ENCODE data around the gene PTGFRN.
"Not testable (repeated sequence)": the region's sequence is repeated elsewhere in the genome, so short reads cannot be mapped to it uniquely, and the experiment has no call there.

The PTGFRN gene

DNA sequence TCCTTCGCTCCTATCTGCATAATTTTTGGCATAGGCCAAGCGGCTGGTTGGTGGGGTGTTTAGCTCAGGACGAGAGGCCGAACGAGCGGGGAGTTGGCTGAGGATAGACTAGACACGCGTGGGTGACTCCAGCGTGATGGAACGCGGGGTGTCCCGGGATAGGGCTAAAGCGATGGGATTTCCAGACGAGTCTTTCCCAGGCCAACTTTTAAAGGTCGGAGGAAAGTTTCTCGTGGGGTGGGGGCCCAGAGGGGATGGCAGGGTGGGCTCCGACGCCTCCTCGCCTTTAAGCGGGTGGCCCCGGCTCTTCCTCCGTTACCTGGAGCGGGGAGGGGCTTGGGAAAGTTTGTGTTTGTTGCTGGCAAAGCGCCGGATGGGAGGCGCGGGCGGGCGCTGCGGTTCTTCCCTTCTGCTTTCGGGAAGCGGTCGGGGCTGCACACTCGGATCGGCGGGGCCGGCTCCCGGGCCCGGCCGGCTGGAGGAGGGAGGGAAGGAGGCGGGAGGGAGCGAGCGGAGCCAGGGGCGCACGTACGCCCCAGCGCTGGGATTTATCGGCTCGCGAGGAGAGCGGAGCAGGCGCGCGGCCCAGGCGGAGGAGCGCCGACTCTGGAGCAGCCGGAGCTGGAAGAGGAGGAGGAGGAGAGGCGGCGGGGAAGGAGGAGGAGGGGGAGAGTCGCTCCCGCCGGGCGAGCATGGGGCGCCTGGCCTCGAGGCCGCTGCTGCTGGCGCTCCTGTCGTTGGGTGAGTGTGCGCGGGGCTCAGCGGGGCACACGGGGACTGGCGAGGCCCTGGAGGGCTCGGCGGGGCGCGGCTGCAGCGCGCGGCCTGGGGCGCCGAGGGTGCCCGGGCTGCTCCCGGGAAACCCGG is at the start of gene PTGFRN:
Gene PTGFRN, plus strand, starts transcription at position 405 of the 867 bp plus-strand sequence. Its CDS starts 288 bp downstream, at position 693.
- no peaks in the 10 kb centered on the region for H3K36me3 Mint-ChIP-seq
- H3K27me3 Mint-ChIP-seq: peaks cover 1% of the 10 kb centered on the region
- H3K27ac Mint-ChIP-seq: peak within 1 kb of the TSS; percentile 83
- H3K4me3 Mint-ChIP-seq: peak within 1 kb of the TSS; percentile 87
- H3K4me1 Mint-ChIP-seq: peaks cover 7% of the 10 kb centered on the region
- no peaks in the 10 kb centered on the region for H3K9me3 Mint-ChIP-seq

DNA sequence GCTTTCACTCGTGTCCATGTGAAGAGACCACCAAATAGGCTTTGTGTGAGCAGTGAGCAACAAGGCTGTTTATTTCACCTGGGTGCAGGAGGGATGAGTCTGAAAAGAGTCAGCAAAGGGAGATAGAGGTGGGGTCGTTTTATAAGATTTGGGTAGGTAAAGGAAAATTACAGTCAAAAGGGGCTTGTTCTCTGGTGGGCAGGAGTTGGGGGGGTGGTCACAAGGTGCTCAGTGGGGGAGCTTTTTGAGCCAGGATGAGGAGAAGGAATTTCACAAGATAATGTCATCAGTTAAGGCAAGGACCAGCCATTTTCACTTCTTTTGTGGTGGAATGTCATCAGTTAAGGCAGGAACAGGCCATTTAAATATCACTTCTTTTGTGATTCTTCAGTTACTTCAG is 49.5 kb upstream of the PTGFRN start:
- not testable (repeated sequence) for H3K36me3 Mint-ChIP-seq, H3K9me3 Mint-ChIP-seq, H3K4me1 Mint-ChIP-seq, H3K4me3 Mint-ChIP-seq, H3K27ac Mint-ChIP-seq, H3K27me3 Mint-ChIP-seq

DNA sequence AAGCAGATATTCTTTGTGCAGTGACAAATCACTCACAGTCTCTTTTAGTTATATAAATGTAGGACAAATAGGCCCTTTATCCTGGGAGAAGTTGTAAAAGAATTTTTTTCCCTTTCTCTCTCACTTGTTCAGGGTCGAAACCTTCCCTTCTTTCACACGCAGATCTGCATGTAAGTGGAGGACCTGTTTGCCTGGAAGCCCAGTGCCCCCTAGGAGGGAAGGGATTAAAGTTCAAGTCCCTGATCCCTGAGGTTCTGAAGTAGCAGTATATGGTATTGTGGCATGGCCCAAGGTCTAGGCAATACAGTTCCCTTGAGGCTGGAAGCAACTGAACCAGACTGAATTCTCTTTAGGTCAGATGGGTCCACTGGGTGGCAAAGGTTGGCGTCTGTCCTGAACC is 48.6 kb upstream of the PTGFRN start:
- Mint-ChIP-seq H3K9me3 (no peaks in the 10 kb centered on the region), H3K36me3 (no peaks in the 10 kb centered on the region), H3K4me1 (peaks cover 3% of the 10 kb centered on the region), H3K27me3 (no peaks in the 10 kb centered on the region), H3K4me3 (no peak overlapping the region), H3K27ac (no peak overlapping the region)

DNA sequence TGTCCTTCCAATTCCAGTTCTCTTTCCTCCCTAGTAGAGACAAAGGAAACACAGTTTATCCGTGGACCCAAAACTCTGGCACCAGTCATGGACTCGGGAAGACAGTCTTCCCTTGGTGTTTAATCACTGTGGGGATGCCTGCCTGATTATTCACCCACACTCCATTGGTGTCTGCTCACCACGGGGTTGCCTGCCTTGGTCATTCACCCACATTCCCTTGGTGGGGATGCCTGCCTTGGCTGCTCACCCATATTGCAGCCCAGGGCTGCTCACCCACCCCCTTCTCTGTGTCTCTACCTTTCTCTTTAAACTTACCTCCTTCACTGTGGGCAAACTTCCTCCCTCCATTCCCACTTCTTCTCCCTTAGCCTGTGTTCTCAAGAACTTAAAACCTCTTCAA is 46.7 kb upstream of the PTGFRN start:
- H3K27ac Mint-ChIP-seq, H3K4me1 Mint-ChIP-seq, H3K36me3 Mint-ChIP-seq, H3K9me3 Mint-ChIP-seq, H3K4me3 Mint-ChIP-seq, H3K27me3 Mint-ChIP-seq: not testable (repeated sequence)

DNA sequence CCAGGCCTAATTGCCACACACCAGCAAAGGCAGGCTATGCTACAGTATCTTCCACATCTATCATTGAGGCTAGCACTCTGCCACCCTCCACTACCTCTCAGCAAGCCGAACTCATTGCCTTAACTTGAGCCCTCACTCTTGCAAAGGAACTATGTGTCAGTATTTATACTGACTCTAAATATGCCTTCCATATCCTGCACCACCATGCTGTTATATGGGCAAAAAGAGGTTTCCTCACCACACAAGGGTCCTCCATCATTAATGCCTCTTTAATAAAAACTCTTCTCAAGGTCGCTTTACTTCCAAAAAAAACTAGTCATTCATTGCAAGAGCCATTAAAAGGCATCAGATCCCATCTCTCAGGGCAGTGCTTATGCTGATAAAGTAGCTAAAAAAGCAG is 43.2 kb upstream of the PTGFRN start:
- H3K36me3 Mint-ChIP-seq, H3K27me3 Mint-ChIP-seq, H3K9me3 Mint-ChIP-seq, H3K27ac Mint-ChIP-seq, H3K4me3 Mint-ChIP-seq, H3K4me1 Mint-ChIP-seq: not testable (repeated sequence)

DNA sequence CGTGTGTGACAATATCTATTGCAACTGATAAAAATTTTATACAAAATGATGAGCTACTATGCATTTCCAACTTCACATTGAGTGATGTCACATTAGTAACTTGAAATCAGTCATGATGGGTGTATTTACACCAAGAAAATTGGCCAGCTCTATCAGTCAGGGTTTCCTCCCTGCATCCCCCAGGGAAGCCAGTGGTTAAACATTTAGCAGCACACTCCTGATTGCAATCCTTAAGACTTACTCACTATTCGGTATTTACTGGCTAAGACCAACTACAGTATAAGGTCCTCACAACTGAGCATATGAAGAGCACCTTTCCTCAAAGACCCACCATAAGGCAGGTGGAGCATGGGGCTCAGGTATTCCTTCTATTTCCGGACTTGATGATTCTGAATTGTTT is 41.3 kb upstream of the PTGFRN start:
- H3K9me3 Mint-ChIP-seq: no peaks in the 10 kb centered on the region
- H3K4me3 Mint-ChIP-seq: no peak overlapping the region
- no peaks in the 10 kb centered on the region for H3K27me3 Mint-ChIP-seq
- H3K27ac Mint-ChIP-seq: no peak overlapping the region
- no peaks in the 10 kb centered on the region for H3K36me3 Mint-ChIP-seq
- no peaks in the 10 kb centered on the region for H3K4me1 Mint-ChIP-seq

DNA sequence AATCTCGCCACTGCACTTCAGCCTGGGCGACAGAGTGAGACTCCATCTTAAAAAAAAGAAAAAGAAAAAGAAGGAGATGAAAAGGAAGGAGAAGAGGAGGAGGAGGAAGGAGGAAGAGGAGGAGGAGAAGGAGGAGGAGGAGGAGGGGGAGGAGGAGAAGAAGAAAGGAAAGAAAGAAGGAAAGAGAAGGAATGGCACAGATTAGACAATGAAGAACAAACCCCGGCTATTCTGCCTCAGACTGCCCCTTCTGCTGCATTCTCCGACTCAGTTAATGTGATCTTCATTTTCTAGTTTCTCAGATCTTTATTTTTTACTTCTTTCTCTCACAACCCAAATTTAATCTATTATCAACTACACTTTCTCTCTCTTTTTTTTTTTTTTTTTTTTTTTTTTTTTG is 40.1 kb upstream of the PTGFRN start:
- no peaks in the 10 kb centered on the region for H3K27me3 Mint-ChIP-seq
- H3K4me3 Mint-ChIP-seq: no peak overlapping the region
- no peaks in the 10 kb centered on the region for H3K36me3 Mint-ChIP-seq
- no peaks in the 10 kb centered on the region for H3K9me3 Mint-ChIP-seq
- no peak overlapping the region for H3K27ac Mint-ChIP-seq
- H3K4me1 Mint-ChIP-seq: peaks cover 7% of the 10 kb centered on the region

DNA sequence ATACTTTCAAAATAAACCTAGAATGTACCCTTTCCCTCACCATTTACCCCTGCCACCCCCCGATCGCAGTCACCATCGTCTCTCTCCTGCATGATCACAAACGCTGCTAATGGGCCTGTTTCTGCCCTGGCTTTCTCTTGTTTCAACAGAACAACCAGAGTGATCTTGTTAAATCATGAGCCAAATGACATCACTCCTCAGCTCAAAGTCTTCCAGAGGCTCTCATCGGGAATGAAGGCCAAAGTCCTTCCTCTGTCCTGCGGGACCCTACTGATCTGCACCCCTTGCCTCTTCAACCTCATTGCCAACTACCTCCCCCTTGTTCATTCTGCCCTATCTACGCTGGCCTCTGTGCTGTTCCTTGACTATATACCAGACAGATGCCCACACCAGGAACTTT is 39.4 kb upstream of the PTGFRN start:
- Mint-ChIP-seq H3K4me1 (peaks cover 7% of the 10 kb centered on the region), H3K27me3 (no peaks in the 10 kb centered on the region), H3K4me3 (no peak overlapping the region), H3K36me3 (no peaks in the 10 kb centered on the region), H3K9me3 (no peaks in the 10 kb centered on the region), H3K27ac (no peak overlapping the region)

DNA sequence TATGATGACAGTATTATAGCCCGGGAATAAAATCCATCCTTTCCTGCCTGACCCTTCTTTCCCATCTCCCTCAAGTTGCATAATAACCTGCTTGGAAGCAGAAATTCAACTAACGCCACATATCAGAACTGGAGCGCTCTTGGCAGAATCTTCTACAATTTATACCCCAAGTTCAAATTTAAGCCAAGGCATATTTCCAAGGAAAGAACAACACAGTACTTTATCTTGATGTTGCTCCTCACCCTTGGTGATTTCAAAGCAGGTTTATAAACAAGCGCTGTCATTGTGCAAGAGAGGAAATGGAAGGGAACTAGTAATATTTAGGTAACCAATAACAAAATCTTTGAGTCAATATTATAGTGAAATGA is 38.0 kb upstream of the PTGFRN start:
- no peak overlapping the region for H3K4me3 Mint-ChIP-seq
- H3K4me1 Mint-ChIP-seq: peaks cover 10% of the 10 kb centered on the region
- no peaks in the 10 kb centered on the region for H3K27me3 Mint-ChIP-seq

DNA sequence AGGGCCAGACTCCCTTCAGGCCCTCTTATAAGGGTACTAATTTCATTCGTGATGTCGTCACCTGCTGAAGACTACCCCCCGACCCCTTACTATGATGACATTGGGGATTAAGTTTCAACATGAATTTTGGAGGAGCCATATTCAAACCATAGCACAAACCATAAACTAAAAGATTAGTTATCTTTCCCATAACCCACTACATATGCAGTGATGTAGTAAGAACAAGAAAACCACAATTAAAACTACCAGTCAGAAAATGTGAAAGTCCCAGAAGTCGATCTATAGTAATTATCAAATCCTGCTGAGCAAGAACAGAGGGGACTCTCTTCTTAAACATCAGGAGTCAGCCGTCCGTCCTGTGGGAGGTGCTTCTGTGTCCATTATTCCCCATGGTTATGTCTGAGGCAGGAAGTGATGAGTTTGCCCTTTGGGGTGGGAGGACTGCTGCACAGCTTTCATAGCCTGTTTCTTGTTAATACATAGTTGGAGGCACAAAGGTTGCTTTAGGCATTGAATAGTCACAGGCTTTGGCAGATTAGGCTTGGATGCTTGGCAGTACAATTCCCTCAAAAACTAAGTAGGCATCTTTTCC is 35.9 kb upstream of the PTGFRN start:
- no peaks in the 10 kb centered on the region for H3K36me3 Mint-ChIP-seq

More for the DNA sequence above, 38.0 kb upstream of the PTGFRN start:
- no peaks in the 10 kb centered on the region for H3K9me3 Mint-ChIP-seq
- no peak overlapping the region for H3K27ac Mint-ChIP-seq
- no peaks in the 10 kb centered on the region for H3K36me3 Mint-ChIP-seq

DNA sequence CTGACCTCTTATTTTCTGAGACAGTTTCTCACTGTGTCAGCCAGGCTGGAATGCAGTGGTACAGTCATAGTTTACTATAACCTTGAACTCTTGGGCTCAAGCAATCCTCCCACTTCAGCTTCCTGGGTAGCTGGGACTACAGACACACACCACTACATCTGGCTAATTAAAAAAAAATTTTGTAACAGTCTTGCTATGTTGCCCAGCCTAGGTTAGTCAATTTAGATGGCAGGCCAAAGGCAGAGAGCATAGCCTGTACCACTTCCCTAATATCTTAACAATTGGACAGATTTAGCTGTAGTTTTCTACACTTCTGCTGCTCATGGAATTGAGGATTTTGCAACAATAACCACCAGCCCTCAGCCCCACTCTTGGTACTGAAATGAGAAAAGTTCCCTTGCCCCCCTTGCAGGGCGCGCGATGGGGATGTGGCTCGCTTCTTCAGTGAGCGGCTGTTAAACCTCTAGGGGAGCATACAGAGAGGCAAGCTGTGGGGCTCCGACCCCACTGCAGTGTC is 34.9 kb upstream of the PTGFRN start:
- H3K36me3 Mint-ChIP-seq: no peaks in the 10 kb centered on the region
- H3K27me3 Mint-ChIP-seq: no peaks in the 10 kb centered on the region
- H3K4me1 Mint-ChIP-seq: peaks cover 10% of the 10 kb centered on the region
- no peaks in the 10 kb centered on the region for H3K9me3 Mint-ChIP-seq
- H3K27ac Mint-ChIP-seq: no peak overlapping the region
- no peak overlapping the region for H3K4me3 Mint-ChIP-seq

More for the DNA sequence above, 35.9 kb upstream of the PTGFRN start:
- H3K4me1 Mint-ChIP-seq: peaks cover 10% of the 10 kb centered on the region
- H3K9me3 Mint-ChIP-seq: no peaks in the 10 kb centered on the region
- H3K27me3 Mint-ChIP-seq: no peaks in the 10 kb centered on the region
- H3K4me3 Mint-ChIP-seq: no peak overlapping the region
- no peak overlapping the region for H3K27ac Mint-ChIP-seq

DNA sequence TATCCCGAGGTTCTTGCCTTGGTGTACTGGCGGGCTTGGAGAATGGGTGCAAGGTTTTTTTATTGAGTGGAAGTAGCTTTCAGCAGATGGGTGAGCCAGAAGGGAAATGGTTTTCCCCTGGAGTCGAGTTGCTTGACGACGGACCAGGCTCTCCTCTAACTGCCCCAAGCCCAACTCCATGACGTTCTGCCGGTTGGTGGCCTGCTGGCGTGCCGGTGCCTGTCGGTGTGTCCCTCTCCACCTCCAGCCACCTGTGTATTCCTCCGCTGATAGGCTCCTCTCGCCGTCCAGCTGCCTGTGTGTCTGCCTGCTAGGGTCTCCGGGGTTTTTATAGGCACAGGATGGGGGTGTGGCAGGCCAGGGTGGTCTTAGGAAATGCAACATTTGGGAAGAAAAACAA is 34.3 kb upstream of the PTGFRN start:
- Mint-ChIP-seq H3K4me1 (peaks cover 10% of the 10 kb centered on the region), H3K27me3 (no peaks in the 10 kb centered on the region), H3K9me3 (no peaks in the 10 kb centered on the region), H3K4me3 (no peak overlapping the region), H3K36me3 (no peaks in the 10 kb centered on the region), H3K27ac (no peak overlapping the region)

DNA sequence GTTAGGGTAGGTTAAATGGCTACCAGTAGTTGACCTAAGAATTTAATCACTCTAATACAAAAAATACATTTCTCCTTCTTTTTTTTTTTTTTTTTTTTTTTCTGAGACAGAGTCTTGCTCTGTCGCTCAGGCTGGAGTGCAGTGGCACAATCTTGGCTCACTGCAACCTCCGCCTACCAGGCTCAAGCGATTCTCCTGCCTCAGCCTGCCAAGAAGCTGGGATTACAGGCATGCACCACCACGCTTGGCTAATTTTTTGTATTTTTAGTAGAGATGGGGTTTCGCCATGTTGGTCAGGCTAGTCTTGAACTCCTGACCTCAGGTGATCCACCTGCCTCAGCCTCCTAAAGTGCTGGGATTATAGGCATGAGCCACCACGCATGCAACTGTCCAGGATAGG is 33.8 kb upstream of the PTGFRN start:
- H3K27ac Mint-ChIP-seq, H3K4me3 Mint-ChIP-seq, H3K36me3 Mint-ChIP-seq, H3K27me3 Mint-ChIP-seq, H3K9me3 Mint-ChIP-seq: not testable (repeated sequence)
- peaks cover 10% of the 10 kb centered on the region for H3K4me1 Mint-ChIP-seq

DNA sequence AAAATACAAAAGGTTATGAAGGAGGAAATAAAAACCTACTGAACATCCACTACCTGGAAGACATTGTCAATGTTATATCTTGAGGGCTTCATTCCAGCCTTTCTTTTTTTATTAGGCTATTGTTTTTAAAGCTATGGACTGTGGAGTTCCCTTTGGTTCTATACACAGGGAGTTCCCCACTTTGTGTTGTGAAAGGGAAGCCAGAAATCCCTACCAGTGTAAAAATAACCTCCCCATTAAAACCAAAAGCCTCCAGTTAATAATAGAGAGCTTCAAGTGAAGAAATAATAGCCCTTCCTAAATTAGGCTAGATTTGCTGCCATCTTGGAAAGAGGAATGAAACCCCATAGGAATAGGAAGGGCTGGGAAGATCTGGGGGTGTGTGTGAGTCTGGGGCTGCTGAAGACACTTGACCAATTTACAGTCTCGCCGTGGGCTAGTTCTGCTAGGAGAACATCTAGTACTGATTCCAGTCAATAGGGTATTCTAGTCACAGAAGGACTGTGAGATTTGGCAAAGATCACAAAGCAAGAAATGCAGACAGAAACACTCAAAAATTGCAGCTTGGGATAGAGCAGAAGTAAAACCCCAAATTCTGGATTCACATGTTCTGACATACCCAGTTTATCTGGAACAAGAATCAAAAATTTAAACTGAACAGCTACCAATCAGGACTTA is 32.4 kb upstream of the PTGFRN start:
- Mint-ChIP-seq H3K27me3 (no peaks in the 10 kb centered on the region), H3K27ac (no peak overlapping the region), H3K4me3 (no peak overlapping the region), H3K9me3 (no peaks in the 10 kb centered on the region), H3K36me3 (no peaks in the 10 kb centered on the region), H3K4me1 (peaks cover 10% of the 10 kb centered on the region)

DNA sequence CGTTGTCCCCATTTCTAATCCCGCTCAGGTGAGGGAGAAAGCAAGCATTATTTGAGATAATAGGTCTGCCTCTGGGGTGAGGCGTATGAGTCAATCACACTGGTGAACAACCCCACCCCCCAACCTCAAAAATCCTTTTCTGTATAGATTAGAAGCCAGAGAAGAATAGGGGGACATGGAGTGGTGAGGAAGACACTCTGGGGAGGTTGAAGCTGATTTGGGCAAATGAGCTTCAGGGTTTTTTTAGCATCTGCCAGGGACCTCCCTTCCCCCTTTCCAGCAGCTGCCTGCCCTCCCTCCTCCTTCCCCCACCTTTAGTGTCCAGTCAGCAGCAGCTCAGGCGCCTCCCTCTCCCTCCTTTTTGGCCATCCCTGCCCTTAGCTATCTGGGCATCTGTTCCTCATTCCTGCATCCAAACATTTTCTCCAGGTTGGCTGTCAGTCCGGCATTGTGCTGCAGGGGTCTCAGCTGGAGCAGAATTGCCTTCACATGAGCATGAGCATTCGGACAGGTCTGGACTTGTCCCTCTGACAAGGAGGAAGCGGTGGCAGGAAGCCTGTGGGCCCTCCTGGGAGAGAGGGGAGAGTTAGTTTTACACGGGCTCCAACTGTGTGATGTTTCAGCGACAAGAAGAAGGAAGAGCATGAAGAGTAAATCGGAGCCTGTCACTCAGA is 30.8 kb upstream of the PTGFRN start:
- no peaks in the 10 kb centered on the region for H3K9me3 Mint-ChIP-seq
- no peak overlapping the region for H3K4me3 Mint-ChIP-seq
- H3K27ac Mint-ChIP-seq: no peak overlapping the region
- no peaks in the 10 kb centered on the region for H3K36me3 Mint-ChIP-seq
- no peaks in the 10 kb centered on the region for H3K27me3 Mint-ChIP-seq
- peaks cover 5% of the 10 kb centered on the region for H3K4me1 Mint-ChIP-seq

Data from activated naive CD4-positive, alpha-beta T cell treated with anti-CD3 and anti-CD28 coated beads, Interleukin-2, amount 50 U/mL, for 24 hours (primary cell).